Endothelial cell of umbilical vein (primary cell): ENCODE data around the gene NRROS. TPM values are rescaled to one million over a fixed set of nuclear protein-coding genes. Genes with fewer than 3 reads are reported as not detected.

Experiments used
- BruUV-seq: library from RNA; stranded (reverse); fragments of 400-500 nt; replicated peaks from 2 replicates; lab custom pipeline; 2021; lab: Mats Ljungman, UMichigan
- CTCF ChIA-PET: fragments of 300-600, 350-600 bp; sonication (Branson Sonifier 250); formaldehyde crosslinking; loops from one replicate; lab custom pipeline; 2021; ENCODE audit warnings: antibody characterized with exemption, inconsistent platforms; lab: Charles Lee
- POLR2A ChIA-PET: fragments of 300-600, 350-600 bp; sonication (Branson Sonifier 250); formaldehyde crosslinking; loops from one replicate; lab custom pipeline; 2021; ENCODE audit warnings: antibody characterized with exemption, inconsistent platforms; lab: Charles Lee
- DNase-seq: peaks from one replicate; pipeline ENCODE4 v3.0.0-alpha.2; 2011; ENCODE audit warnings: low read depth, low spot score
- FAIRE-seq: peaks from 2 replicates; lab custom pipeline; 2011; peaks lifted over from hg19 to GRCh38; lab: Jason Lieb, UNC
- H2AFZ ChIP-seq: 2 replicates; pipeline ENCODE4 v1.6.0; 2012; ENCODE audit warnings: low read depth, low read length, control low read depth, inconsistent platforms
- H3K27ac ChIP-seq: 2 replicates; pipeline ENCODE4 v1.5.1; 2011; ENCODE audit warnings: low read depth, mild to moderate bottlenecking, control low read depth, low read length, moderate library complexity; ENCODE audit not compliant: insufficient read depth
- H3K27me3 ChIP-seq, 2 experiments: 2 replicates each; pipeline versions ENCODE4 v1.6.0 to v1.6.1; 2011; ENCODE audit warnings: low read length in 2 of 2, mixed read lengths in 1 of 2; ENCODE audit not compliant: control insufficient read depth in 2 of 2, insufficient read depth in 2 of 2
- H3K36me3 ChIP-seq, 2 experiments: 2 replicates in 1 of 2; 3 replicates in 1 of 2; pipeline ENCODE4 v1.5.1; 2011; ENCODE audit warnings: low read length in 2 of 2, mild to moderate bottlenecking in 1 of 2, moderate library complexity in 1 of 2; ENCODE audit not compliant: control insufficient read depth in 2 of 2, insufficient read depth in 2 of 2; ENCODE audit errors: extremely low read depth in 1 of 2
- H3K4me1 ChIP-seq: 3 replicates; pipeline ENCODE4 v1.5.1; 2011; ENCODE audit warnings: mild to moderate bottlenecking, low read length; ENCODE audit not compliant: control insufficient read depth, insufficient read depth; ENCODE audit errors: extremely low read depth
- H3K4me2 ChIP-seq: 2 replicates; pipeline ENCODE4 v1.6.1; 2011; ENCODE audit warnings: low read length, control low read depth, mixed read lengths; ENCODE audit not compliant: insufficient read depth
- H3K4me3 ChIP-seq, 3 experiments: fragments of 200-600 bp in 1 of 3; sonication (generic), shearing (Covaris generic) in 1 of 3; replicated peaks in 1 of 3; 2 replicates each; pipeline ENCODE4 v1.5.1; 2011 to 2016; ENCODE audit warnings: control low read depth in 3 of 3, low read length in 3 of 3, mild to moderate bottlenecking in 2 of 3, inconsistent platforms in 1 of 3, low read depth in 1 of 3, moderate library complexity in 1 of 3; ENCODE audit not compliant: insufficient read depth in 1 of 3
- H3K79me2 ChIP-seq: 2 replicates; pipeline ENCODE4 v1.6.0; 2012; ENCODE audit warnings: low read length, inconsistent platforms; ENCODE audit not compliant: control insufficient read depth, insufficient read depth
- H3K9ac ChIP-seq: replicated peaks from 2 replicates; pipeline ENCODE3; 2011; ENCODE audit warnings: low read length, control low read depth; ENCODE audit not compliant: insufficient read depth; ENCODE audit errors: extremely low read depth
- H3K9me1 ChIP-seq: replicated peaks from 3 replicates; pipeline ENCODE4 v1.6.0; 2011; ENCODE audit warnings: mild to moderate bottlenecking, low read length; ENCODE audit not compliant: control insufficient read depth, insufficient read depth; ENCODE audit errors: extremely low read depth
- H3K9me3 ChIP-seq: replicated peaks from 2 replicates; pipeline ENCODE4 v1.5.1; 2012; ENCODE audit warnings: low read length, inconsistent platforms; ENCODE audit not compliant: control insufficient read depth, insufficient read depth
- H4K20me1 ChIP-seq: replicated peaks from 2 replicates; pipeline ENCODE3; 2011; ENCODE audit warnings: mild to moderate bottlenecking, low read length; ENCODE audit not compliant: control insufficient read depth, insufficient read depth; ENCODE audit errors: extremely low read depth
- EZH2 ChIP-seq: IDR thresholded peaks from 2 replicates; pipeline ENCODE4 v1.6.1; 2012; ENCODE audit warnings: borderline replicate concordance, low read depth, mild to moderate bottlenecking, moderate library complexity, low read length, inconsistent platforms; ENCODE audit not compliant: severe bottlenecking
- FOS ChIP-seq: IDR thresholded peaks from 2 replicates; pipeline ENCODE4 v1.6.1; 2011; ENCODE audit warnings: mild to moderate bottlenecking, low read length, moderate library complexity, borderline replicate concordance; ENCODE audit not compliant: insufficient read depth
- GATA2 ChIP-seq: IDR thresholded peaks from 2 replicates; pipeline ENCODE4 v1.7.0; 2011; ENCODE audit warnings: low read depth, mild to moderate bottlenecking, moderate library complexity, mixed read lengths, low read length; ENCODE audit not compliant: insufficient read length, insufficient read depth
- JUN ChIP-seq: IDR thresholded peaks from 2 replicates; pipeline ENCODE4 v1.6.1; 2011; ENCODE audit warnings: borderline replicate concordance, low read depth; ENCODE audit not compliant: insufficient read length, insufficient read depth
- MAX ChIP-seq: IDR thresholded peaks from 2 replicates; pipeline ENCODE4 v1.6.1; 2011; ENCODE audit not compliant: insufficient read depth, insufficient read length
- MYC ChIP-seq: IDR thresholded peaks from one replicate; pipeline ENCODE4 v1.6.1; 2011; ENCODE audit warnings: mild to moderate bottlenecking, low read depth, low read length
- POLR2A ChIP-seq: IDR thresholded peaks from 2 replicates; pipeline ENCODE4 v1.6.1; 2012; ENCODE audit warnings: low read depth, mild to moderate bottlenecking, control low read depth, low read length
- POLR2AphosphoS5 ChIP-seq: IDR thresholded peaks from 2 replicates; pipeline ENCODE4 v1.6.1; 2012; ENCODE audit warnings: low read depth, mild to moderate bottlenecking, control low read depth, low read length, moderate library complexity; ENCODE audit not compliant: insufficient read depth
- dilution Hi-C: fragments of 300-500 bp; cut with MboI; formaldehyde crosslinking; loops from one replicate; pipeline ENCODE4 v1.15.0; 2019; ENCODE audit warnings: low sequenced_read_pairs; ENCODE audit not compliant: extremely low pct_ligation_motif_present
- intact Hi-C: fragments of 100-400 bp; cut with micrococcal nuclease; formaldehyde crosslinking; loops from one replicate; pipeline ENCODE4 v1.10.0; 2022
- polyA plus RNA-seq, 4 experiments: library from polyadenylated mRNA; depleted of rRNA in 3 of 4; stranded (reverse) in 3 of 4; unstranded in 1 of 4; fragments of >200 nt; gene quantifications; 2 replicates each; pipeline versions ENCODE4 v1.2.1 to v1.2.3, GENCODE V29; 2011 to 2012; ENCODE audit warnings: missing spikeins in 1 of 4
- total RNA-seq: library from RNA; stranded (reverse); gene quantifications from 2 replicates; pipeline ENCODE4 v1.2.3, GENCODE V29; 2021
- TF ChIP-seq, protein P1 (sequence below), 2 donors: IDR thresholded peaks; 1 replicate in 1 of 2; 2 replicates in 1 of 2; pipeline ENCODE4 v1.5.1; 2011; ENCODE audit warnings: low read length in 2 of 2, mild to moderate bottlenecking in 2 of 2, moderate library complexity in 2 of 2, control low read depth in 1 of 2, inconsistent platforms in 1 of 2, low read depth in 1 of 2; ENCODE audit not compliant: insufficient read depth in 1 of 2; ENCODE audit errors: extremely low read depth in 1 of 2

The NRROS gene
- total and polyA plus RNA-seq, 2 donors (not counting 3 experiments of a cell fraction or from before 2014, with no cell fraction given): 8.1 to 15.6 TPM

GRCh38 chr3:196634829-196635228 is 4.7 kb upstream of the NRROS start:
- Histone ChIP-seq H3K9me3 (no peaks in the 10 kb centered on the region), H2AFZ (no peak overlapping the region), H3K4me1 (peaks cover 6% of the 10 kb centered on the region), H3K9me1 (no peaks in the 10 kb centered on the region), H3K4me2 (no peak overlapping the region), H3K79me2 (no peaks in the 10 kb centered on the region), H4K20me1 (no peaks in the 10 kb centered on the region), H3K27ac (no peak overlapping the region), H3K4me3 (no peak overlapping the region), H3K36me3 (no peaks in the 10 kb centered on the region), H3K9ac (no peak overlapping the region), H3K27me3 (peaks cover 0 to 3% of the 10 kb centered on the region in 2 experiments)
- no TSS peak for BruUV-seq
- no peak for FAIRE-seq
- TF ChIP-seq MAX (no peak), FOS (no peak), MYC (no peak), POLR2A (no peak), JUN (no peak), EZH2 (no peak), POLR2AphosphoS5 (no peak), GATA2 (no peak)
- TF ChIP-seq, protein P1, sequence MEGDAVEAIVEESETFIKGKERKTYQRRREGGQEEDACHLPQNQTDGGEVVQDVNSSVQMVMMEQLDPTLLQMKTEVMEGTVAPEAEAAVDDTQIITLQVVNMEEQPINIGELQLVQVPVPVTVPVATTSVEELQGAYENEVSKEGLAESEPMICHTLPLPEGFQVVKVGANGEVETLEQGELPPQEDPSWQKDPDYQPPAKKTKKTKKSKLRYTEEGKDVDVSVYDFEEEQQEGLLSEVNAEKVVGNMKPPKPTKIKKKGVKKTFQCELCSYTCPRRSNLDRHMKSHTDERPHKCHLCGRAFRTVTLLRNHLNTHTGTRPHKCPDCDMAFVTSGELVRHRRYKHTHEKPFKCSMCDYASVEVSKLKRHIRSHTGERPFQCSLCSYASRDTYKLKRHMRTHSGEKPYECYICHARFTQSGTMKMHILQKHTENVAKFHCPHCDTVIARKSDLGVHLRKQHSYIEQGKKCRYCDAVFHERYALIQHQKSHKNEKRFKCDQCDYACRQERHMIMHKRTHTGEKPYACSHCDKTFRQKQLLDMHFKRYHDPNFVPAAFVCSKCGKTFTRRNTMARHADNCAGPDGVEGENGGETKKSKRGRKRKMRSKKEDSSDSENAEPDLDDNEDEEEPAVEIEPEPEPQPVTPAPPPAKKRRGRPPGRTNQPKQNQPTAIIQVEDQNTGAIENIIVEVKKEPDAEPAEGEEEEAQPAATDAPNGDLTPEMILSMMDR (IDR thresholded peaks at IDR 0.05; ENCODE audit: extremely low read depth in 1 of 2, insufficient read depth in 1 of 2, low read depth in 1 of 2, low read length in 2 of 2): no peak
- dilution Hi-C loops: no loop called here
- POLR2A ChIA-PET: no interaction called here
- CTCF ChIA-PET: interaction anchor here (1.3 kb wide), 1 partner anchor 25 kb away, joined by 4 read pairs; no protein-coding TSS in a partner anchor
- no peak for DNase-seq
- intact Hi-C loops: no loop called here
